ENCODE measurements around the gene SBF1. TPM values are rescaled to one million over a fixed set of nuclear protein-coding genes. Genes with fewer than 3 reads are reported as not detected.
"Not testable (repeated sequence)": the region's sequence is repeated elsewhere in the genome, so short reads cannot be mapped to it uniquely, and the experiment has no call there.

SBF1 gene
- total and polyA plus RNA-seq, 4 donors = 8.3 to 37.6 (median 16.4) TPM

- WGBS = 90% methylated on average over 24 of the region's 24 CpGs
- Histone ChIP-seq H3K27ac (ENCODE audit: low read depth in 1 of 2, low read length in 2 of 2) (no peak overlapping the region), H3K4me1 (ENCODE audit: control insufficient read depth in 4 of 4, insufficient read depth in 4 of 4, low read length in 3 of 4) (no peaks in the 10 kb centered on the region), H3K4me3 (ENCODE audit: low read depth in 1 of 3, low read length in 3 of 3) (no peak overlapping the region), H3K9ac (ENCODE audit: low read depth in 1 of 2, low read length in 2 of 2) (no peak overlapping the region), H3K27me3 (ENCODE audit: control insufficient read depth in 4 of 4, insufficient read depth in 4 of 4, low read length in 3 of 4) (no peaks in the 10 kb centered on the region), H3K9me3 (ENCODE audit: control insufficient read depth in 4 of 4, low read length in 3 of 4) (no peaks in the 10 kb centered on the region), H3K36me3 (ENCODE audit: control insufficient read depth in 4 of 4, insufficient read depth in 3 of 4, low read depth in 1 of 4, low read length in 3 of 4) (peaks cover 26 to 82% (median 46%) of the 10 kb centered on the region in 4 donors)
- no peak for DNase-seq (ENCODE audit: low spot score)
- TF ChIP-seq MAX (IDR thresholded peaks at IDR 0.05) (no peak), YY1 (IDR thresholded peaks at IDR 0.05) (no peak), EGR1 (IDR thresholded peaks at IDR 0.05; ENCODE audit: low read depth in 2 of 2) (no peak), JUND (IDR thresholded peaks at IDR 0.05) (no peak), HNF4A (conservative IDR thresholded peaks at IDR 0.05) (no peak), SP1 (IDR thresholded peaks at IDR 0.05) (no peak), GABPA (IDR thresholded peaks at IDR 0.05 in 1 of 2, conservative IDR thresholded peaks at IDR 0.05 in 1 of 2) (no peak), RAD21 (IDR thresholded peaks at IDR 0.05) (no peak), NR2F2 (IDR thresholded peaks at IDR 0.05) (no peak), FOXA2 (IDR thresholded peaks at IDR 0.05) (no peak), TAF1 (conservative IDR thresholded peaks at IDR 0.05) (no peak), RXRA (IDR thresholded peaks at IDR 0.05) (no peak), HNF4G (IDR thresholded peaks at IDR 0.05) (no peak)
- TF ChIP-seq, protein P1, sequence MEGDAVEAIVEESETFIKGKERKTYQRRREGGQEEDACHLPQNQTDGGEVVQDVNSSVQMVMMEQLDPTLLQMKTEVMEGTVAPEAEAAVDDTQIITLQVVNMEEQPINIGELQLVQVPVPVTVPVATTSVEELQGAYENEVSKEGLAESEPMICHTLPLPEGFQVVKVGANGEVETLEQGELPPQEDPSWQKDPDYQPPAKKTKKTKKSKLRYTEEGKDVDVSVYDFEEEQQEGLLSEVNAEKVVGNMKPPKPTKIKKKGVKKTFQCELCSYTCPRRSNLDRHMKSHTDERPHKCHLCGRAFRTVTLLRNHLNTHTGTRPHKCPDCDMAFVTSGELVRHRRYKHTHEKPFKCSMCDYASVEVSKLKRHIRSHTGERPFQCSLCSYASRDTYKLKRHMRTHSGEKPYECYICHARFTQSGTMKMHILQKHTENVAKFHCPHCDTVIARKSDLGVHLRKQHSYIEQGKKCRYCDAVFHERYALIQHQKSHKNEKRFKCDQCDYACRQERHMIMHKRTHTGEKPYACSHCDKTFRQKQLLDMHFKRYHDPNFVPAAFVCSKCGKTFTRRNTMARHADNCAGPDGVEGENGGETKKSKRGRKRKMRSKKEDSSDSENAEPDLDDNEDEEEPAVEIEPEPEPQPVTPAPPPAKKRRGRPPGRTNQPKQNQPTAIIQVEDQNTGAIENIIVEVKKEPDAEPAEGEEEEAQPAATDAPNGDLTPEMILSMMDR (IDR thresholded peaks at IDR 0.05; ENCODE audit: low read depth, low read length, missing input control) = no peak
- TF ChIP-seq, protein P2, sequence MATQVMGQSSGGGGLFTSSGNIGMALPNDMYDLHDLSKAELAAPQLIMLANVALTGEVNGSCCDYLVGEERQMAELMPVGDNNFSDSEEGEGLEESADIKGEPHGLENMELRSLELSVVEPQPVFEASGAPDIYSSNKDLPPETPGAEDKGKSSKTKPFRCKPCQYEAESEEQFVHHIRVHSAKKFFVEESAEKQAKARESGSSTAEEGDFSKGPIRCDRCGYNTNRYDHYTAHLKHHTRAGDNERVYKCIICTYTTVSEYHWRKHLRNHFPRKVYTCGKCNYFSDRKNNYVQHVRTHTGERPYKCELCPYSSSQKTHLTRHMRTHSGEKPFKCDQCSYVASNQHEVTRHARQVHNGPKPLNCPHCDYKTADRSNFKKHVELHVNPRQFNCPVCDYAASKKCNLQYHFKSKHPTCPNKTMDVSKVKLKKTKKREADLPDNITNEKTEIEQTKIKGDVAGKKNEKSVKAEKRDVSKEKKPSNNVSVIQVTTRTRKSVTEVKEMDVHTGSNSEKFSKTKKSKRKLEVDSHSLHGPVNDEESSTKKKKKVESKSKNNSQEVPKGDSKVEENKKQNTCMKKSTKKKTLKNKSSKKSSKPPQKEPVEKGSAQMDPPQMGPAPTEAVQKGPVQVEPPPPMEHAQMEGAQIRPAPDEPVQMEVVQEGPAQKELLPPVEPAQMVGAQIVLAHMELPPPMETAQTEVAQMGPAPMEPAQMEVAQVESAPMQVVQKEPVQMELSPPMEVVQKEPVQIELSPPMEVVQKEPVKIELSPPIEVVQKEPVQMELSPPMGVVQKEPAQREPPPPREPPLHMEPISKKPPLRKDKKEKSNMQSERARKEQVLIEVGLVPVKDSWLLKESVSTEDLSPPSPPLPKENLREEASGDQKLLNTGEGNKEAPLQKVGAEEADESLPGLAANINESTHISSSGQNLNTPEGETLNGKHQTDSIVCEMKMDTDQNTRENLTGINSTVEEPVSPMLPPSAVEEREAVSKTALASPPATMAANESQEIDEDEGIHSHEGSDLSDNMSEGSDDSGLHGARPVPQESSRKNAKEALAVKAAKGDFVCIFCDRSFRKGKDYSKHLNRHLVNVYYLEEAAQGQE (IDR thresholded peaks at IDR 0.05) = no peak
- TF ChIP-seq, protein P3, sequence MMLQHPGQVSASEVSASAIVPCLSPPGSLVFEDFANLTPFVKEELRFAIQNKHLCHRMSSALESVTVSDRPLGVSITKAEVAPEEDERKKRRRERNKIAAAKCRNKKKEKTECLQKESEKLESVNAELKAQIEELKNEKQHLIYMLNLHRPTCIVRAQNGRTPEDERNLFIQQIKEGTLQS (IDR thresholded peaks at IDR 0.05) = no peak
- TF ChIP-seq, protein P4, sequence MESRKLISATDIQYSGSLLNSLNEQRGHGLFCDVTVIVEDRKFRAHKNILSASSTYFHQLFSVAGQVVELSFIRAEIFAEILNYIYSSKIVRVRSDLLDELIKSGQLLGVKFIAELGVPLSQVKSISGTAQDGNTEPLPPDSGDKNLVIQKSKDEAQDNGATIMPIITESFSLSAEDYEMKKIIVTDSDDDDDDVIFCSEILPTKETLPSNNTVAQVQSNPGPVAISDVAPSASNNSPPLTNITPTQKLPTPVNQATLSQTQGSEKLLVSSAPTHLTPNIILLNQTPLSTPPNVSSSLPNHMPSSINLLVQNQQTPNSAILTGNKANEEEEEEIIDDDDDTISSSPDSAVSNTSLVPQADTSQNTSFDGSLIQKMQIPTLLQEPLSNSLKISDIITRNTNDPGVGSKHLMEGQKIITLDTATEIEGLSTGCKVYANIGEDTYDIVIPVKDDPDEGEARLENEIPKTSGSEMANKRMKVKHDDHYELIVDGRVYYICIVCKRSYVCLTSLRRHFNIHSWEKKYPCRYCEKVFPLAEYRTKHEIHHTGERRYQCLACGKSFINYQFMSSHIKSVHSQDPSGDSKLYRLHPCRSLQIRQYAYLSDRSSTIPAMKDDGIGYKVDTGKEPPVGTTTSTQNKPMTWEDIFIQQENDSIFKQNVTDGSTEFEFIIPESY (IDR thresholded peaks at IDR 0.05) = no peak
Measured at GRCh38 chr22:50434849-50435248, 40.0 kb downstream of the SBF1 start.

GRCh38 chr22:50432877-50433510 lies 41.8 kb downstream of the SBF1 start:
- peaks cover 30 to 78% (median 43%) of the 10 kb centered on the region in 4 donors for H3K36me3 ChIP-seq (ENCODE audit: control insufficient read depth in 4 of 4, insufficient read depth in 3 of 4, low read depth in 1 of 4, low read length in 3 of 4)

More at GRCh38 chr22:50432877-50433510, 41.8 kb downstream of the SBF1 start:
- not testable (repeated sequence) for H3K4me3 ChIP-seq (ENCODE audit: low read depth in 1 of 3, low read length in 3 of 3); H3K27ac ChIP-seq (ENCODE audit: low read depth in 1 of 2, low read length in 2 of 2); H3K9ac ChIP-seq (ENCODE audit: low read depth in 1 of 2, low read length in 2 of 2); H3K9me3 ChIP-seq (ENCODE audit: control insufficient read depth in 4 of 4, low read length in 3 of 4); H3K4me1 ChIP-seq (ENCODE audit: control insufficient read depth in 4 of 4, insufficient read depth in 4 of 4, low read length in 3 of 4); DNase-seq (ENCODE audit: low spot score); H3K27me3 ChIP-seq (ENCODE audit: control insufficient read depth in 4 of 4, insufficient read depth in 4 of 4, low read length in 3 of 4)
- WGBS = 95% methylated on average over 23 of the region's 24 CpGs
